ENCODE measurements around the gene NMNAT2. TPM values are rescaled to one million over a fixed set of nuclear protein-coding genes. Genes with fewer than 3 reads are reported as not detected.

Gene NMNAT2
- total RNA-seq, 2 donors from 2014 or later: 1.7 to 5.1 TPM

DNA sequence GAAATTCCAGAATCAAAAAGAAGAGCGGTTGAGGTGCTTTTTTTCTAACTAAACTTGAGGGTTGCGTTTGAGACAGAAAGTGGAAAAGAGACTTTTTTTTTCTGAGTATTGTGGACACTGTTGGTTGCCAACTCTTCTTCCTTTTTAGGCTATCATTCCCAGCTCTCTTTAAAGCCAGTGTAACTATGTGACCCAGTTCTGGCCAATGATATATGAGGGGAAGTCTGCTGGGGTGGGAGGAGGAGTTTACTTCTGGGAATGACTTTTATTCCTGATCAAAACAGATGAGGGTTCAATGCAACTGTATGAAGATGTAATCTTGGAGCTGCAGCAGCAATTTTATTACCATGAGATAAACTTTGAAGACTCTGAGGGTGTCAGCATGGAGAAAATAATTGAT, 17.3 kb upstream of the NMNAT2 start:
- Mint-ChIP-seq H3K27me3 (ENCODE audit: insufficient read depth) (no peaks in the 10 kb centered on the region), H3K36me3 (ENCODE audit: low read depth) (no peaks in the 10 kb centered on the region), H3K4me1 (no peaks in the 10 kb centered on the region), H3K9me3 (no peaks in the 10 kb centered on the region), H3K4me3 (no peak overlapping the region), H3K27ac (no peak overlapping the region)
- Histone ChIP-seq H3K9ac (ENCODE audit: extremely low read depth, low read length, poor library complexity, severe bottlenecking) (no peak overlapping the region), H3K4me3 (ENCODE audit: low read length) (no peak overlapping the region), H3K9me3 (ENCODE audit: control insufficient read depth, low read length) (no peaks in the 10 kb centered on the region), H3K27ac (ENCODE audit: low read depth, low read length) (no peak overlapping the region), H3K36me3 (ENCODE audit: control insufficient read depth, insufficient read depth, low read length) (no peaks in the 10 kb centered on the region), H3K4me1 (ENCODE audit: control insufficient read depth, insufficient read depth, low read length) (no peaks in the 10 kb centered on the region), H3K27me3 (ENCODE audit: control insufficient read depth, insufficient read depth, low read length, poor library complexity, severe bottlenecking) (no peaks in the 10 kb centered on the region)
- 93% methylated on average over 2 of the region's 2 CpGs; no CpG with 5 or more reads in 1 of the 2 experiments for WGBS, 2 experiments (ENCODE audit: insufficient coverage in 1 of 2, insufficient read length in 1 of 2)
- no peak for DNase-seq
- no peak for TF ChIP-seq CTCF (conservative IDR thresholded peaks at IDR 0.05)

DNA sequence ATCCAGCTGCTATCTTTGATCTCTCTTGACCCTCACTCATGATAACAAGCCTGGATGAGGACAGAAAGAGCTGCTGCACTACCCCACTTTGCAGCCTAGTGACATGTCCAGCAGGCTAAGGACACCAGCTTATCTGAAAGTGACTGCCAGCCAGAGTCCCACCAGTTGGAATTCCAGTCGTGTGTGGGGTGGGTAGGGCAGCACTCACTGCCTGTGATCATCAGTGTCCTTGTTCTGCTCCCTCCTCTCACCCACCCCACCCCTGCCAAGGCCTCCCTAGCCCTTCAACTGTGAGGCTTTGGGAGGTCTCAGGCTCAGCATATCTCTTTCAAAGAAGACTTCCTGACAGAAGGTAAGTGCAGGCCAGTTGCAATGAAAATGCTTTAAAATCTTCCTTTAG, 15.5 kb upstream of the NMNAT2 start:
- H3K4me3 Mint-ChIP-seq: no peak overlapping the region
- H3K27ac Mint-ChIP-seq: no peak overlapping the region
- 29 to 50% methylated on average over 1 of the region's 1 CpG for WGBS, 2 experiments (ENCODE audit: insufficient coverage in 1 of 2, insufficient read length in 1 of 2)
- Histone ChIP-seq H3K27ac (ENCODE audit: low read depth, low read length) (no peak overlapping the region), H3K9me3 (ENCODE audit: control insufficient read depth, low read length) (peaks cover 16% of the 10 kb centered on the region), H3K4me3 (ENCODE audit: low read length) (no peak overlapping the region), H3K4me1 (ENCODE audit: control insufficient read depth, insufficient read depth, low read length) (no peaks in the 10 kb centered on the region), H3K36me3 (ENCODE audit: control insufficient read depth, insufficient read depth, low read length) (no peaks in the 10 kb centered on the region), H3K27me3 (ENCODE audit: control insufficient read depth, insufficient read depth, low read length, poor library complexity, severe bottlenecking) (no peaks in the 10 kb centered on the region), H3K9ac (ENCODE audit: extremely low read depth, low read length, poor library complexity, severe bottlenecking) (no peak overlapping the region)
- peaks cover 14% of the 10 kb centered on the region for H3K9me3 Mint-ChIP-seq
- no peaks in the 10 kb centered on the region for H3K27me3 Mint-ChIP-seq (ENCODE audit: insufficient read depth)
- no peaks in the 10 kb centered on the region for H3K4me1 Mint-ChIP-seq
- H3K36me3 Mint-ChIP-seq (ENCODE audit: low read depth): no peaks in the 10 kb centered on the region
- DNase-seq: no peak
- TF ChIP-seq CTCF (conservative IDR thresholded peaks at IDR 0.05): no peak

DNA sequence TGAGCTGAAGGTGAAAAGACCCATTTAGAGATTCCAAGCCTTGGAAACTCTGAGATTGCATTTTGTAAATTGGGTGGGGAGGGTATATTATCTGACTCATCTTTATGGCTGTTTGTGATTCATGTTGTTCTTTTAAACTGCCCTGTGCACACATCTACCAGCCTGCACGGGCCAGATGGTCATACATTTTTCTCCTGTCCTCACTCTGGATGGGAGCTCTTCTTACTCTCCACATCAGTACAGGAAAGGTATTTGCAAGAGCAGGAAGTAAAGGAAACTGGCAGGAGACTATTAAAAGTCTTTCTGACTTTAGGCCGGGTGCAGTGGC, 14.3 kb upstream of the NMNAT2 start:
- Histone ChIP-seq H3K36me3 (ENCODE audit: control insufficient read depth, insufficient read depth, low read length) (no peaks in the 10 kb centered on the region), H3K27me3 (ENCODE audit: control insufficient read depth, insufficient read depth, low read length, poor library complexity, severe bottlenecking) (no peaks in the 10 kb centered on the region), H3K9me3 (ENCODE audit: control insufficient read depth, low read length) (peaks cover 24% of the 10 kb centered on the region), H3K9ac (ENCODE audit: extremely low read depth, low read length, poor library complexity, severe bottlenecking) (no peak overlapping the region), H3K27ac (ENCODE audit: low read depth, low read length) (no peak overlapping the region), H3K4me3 (ENCODE audit: low read length) (no peak overlapping the region), H3K4me1 (ENCODE audit: control insufficient read depth, insufficient read depth, low read length) (no peaks in the 10 kb centered on the region)
- 82 to 87% methylated on average over 1 to 2 of the region's 2 CpGs for WGBS, 2 experiments (ENCODE audit: insufficient coverage in 1 of 2, insufficient read length in 1 of 2)
- Mint-ChIP-seq H3K4me1 (no peaks in the 10 kb centered on the region), H3K27ac (no peak overlapping the region), H3K9me3 (peaks cover 21% of the 10 kb centered on the region), H3K36me3 (ENCODE audit: low read depth) (no peaks in the 10 kb centered on the region), H3K27me3 (ENCODE audit: insufficient read depth) (no peaks in the 10 kb centered on the region), H3K4me3 (no peak overlapping the region)
- no peak for TF ChIP-seq CTCF (conservative IDR thresholded peaks at IDR 0.05)
- no peak for DNase-seq
